Mammary epithelial cell (primary cell): Measurements from ENCODE around the gene SLC4A4.

ENCODE experiments used
- EZH2 ChIP-seq: IDR thresholded peaks from 2 replicates; pipeline ENCODE4 v1.6.1; 2012; ENCODE audit warnings: low read length, inconsistent platforms, borderline replicate concordance
- TF ChIP-seq, protein P1 (sequence below), 2 donors: IDR thresholded peaks in 1 of 2; conservative IDR thresholded peaks in 1 of 2; 2 replicates each; pipeline ENCODE4 v1.5.1; 2011 to 2012; ENCODE audit warnings: inconsistent platforms in 2 of 2, low read length in 2 of 2, mild to moderate bottlenecking in 2 of 2, control low read depth in 1 of 2, low read depth in 1 of 2; ENCODE audit not compliant: insufficient read depth in 1 of 2; ENCODE audit errors: extremely low read depth in 1 of 2

DNA sequence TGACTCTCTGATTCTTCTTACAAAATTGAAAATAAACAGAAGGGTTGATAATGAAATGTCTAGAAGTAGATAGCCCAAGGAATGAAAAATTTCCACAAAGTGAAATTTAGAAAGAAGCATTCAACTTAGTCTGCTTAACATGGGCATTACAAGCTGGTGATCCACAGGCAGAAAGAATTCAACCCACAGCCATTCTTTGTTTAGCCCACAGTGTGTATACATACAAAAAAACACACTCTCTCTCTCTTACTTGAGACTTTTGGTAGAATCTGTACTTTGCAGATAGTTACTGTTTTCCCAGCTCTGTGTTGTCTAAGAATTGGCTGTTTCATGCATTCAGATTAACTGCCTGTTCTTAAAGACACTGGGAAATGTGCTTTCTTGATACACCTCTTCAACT lies 159.8 kb downstream of the SLC4A4 start:
- TF ChIP-seq, protein P1, sequence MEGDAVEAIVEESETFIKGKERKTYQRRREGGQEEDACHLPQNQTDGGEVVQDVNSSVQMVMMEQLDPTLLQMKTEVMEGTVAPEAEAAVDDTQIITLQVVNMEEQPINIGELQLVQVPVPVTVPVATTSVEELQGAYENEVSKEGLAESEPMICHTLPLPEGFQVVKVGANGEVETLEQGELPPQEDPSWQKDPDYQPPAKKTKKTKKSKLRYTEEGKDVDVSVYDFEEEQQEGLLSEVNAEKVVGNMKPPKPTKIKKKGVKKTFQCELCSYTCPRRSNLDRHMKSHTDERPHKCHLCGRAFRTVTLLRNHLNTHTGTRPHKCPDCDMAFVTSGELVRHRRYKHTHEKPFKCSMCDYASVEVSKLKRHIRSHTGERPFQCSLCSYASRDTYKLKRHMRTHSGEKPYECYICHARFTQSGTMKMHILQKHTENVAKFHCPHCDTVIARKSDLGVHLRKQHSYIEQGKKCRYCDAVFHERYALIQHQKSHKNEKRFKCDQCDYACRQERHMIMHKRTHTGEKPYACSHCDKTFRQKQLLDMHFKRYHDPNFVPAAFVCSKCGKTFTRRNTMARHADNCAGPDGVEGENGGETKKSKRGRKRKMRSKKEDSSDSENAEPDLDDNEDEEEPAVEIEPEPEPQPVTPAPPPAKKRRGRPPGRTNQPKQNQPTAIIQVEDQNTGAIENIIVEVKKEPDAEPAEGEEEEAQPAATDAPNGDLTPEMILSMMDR (conservative IDR thresholded peaks at IDR 0.05 in 1 of 2, IDR thresholded peaks at IDR 0.05 in 1 of 2; ENCODE audit: extremely low read depth in 1 of 2, insufficient read depth in 1 of 2, low read depth in 1 of 2, low read length in 2 of 2), result no peak
- TF ChIP-seq EZH2, result no peak
